GM21619 (cell line): ENCODE measurements around the gene NDUFA13.

Experiments
- ATAC-seq: cut with Tn5 transposase; IDR thresholded peaks from one replicate; pipeline ENCODE4 v1.9.1; 2021; ENCODE audit not compliant: unreplicated experiment

NDUFA13 gene

GRCh38 chr19:19488875-19489690, 26.9 kb upstream of the NDUFA13 start:
- peak; percentile 60 for ATAC-seq

GRCh38 chr19:19489804-19490204, 26.2 kb upstream of the NDUFA13 start:
- ATAC-seq, result no peak

GRCh38 chr19:19490214-19490968, 25.6 kb upstream of the NDUFA13 start:
- no peak for ATAC-seq

GRCh38 chr19:19491321-19492025, 24.6 kb upstream of the NDUFA13 start:
- ATAC-seq, result no peak

GRCh38 chr19:19492026-19492610, 23.9 kb upstream of the NDUFA13 start:
- ATAC-seq, result no peak

- no peak for ATAC-seq
Observed at GRCh38 chr19:19493841-19494546, 22.0 kb upstream of the NDUFA13 start.

- no peak for ATAC-seq
Observed at GRCh38 chr19:19495614-19496603, 20.1 kb upstream of the NDUFA13 start.

- ATAC-seq, result no peak
Observed at GRCh38 chr19:19498255-19498991, 17.6 kb upstream of the NDUFA13 start.

GRCh38 chr19:19499272-19499995, 16.6 kb upstream of the NDUFA13 start:
- ATAC-seq, result no peak

- no peak for ATAC-seq
Observed at GRCh38 chr19:19500975-19501644, 14.9 kb upstream of the NDUFA13 start.

GRCh38 chr19:19501798-19502197, 14.2 kb upstream of the NDUFA13 start:
- ATAC-seq, result no peak

- ATAC-seq, result no peak
Observed at GRCh38 chr19:19502281-19502680, 13.7 kb upstream of the NDUFA13 start.

- no peak for ATAC-seq
Observed at GRCh38 chr19:19502808-19503602, 13.0 kb upstream of the NDUFA13 start.

GRCh38 chr19:19504754-19505668, 11.0 kb upstream of the NDUFA13 start:
- ATAC-seq, result no peak

GRCh38 chr19:19505669-19506326, 10.2 kb upstream of the NDUFA13 start:
- no peak for ATAC-seq
